Nephron progenitor cell (in vitro differentiated cells): Measurements from ENCODE around the gene KANK3.
A peak's percentile ranks its signal among the peaks of the same experiment; 100 is the strongest.
"Not testable (repeated sequence)": the region's sequence is repeated elsewhere in the genome, so short reads cannot be mapped to it uniquely, and the experiment has no call there.

ENCODE experiments used
- DNase-seq: peaks from one replicate; pipeline ENCODE4 v3.0.0; 2021
- H3K27ac Mint-ChIP-seq: 2 replicates; pipeline ENCODE4 v1.8.0; 2021; ENCODE audit warnings: mild to moderate bottlenecking, moderate library complexity, mixed read lengths
- H3K27me3 Mint-ChIP-seq: 2 replicates; pipeline ENCODE4 v1.8.0; 2021; ENCODE audit warnings: mild to moderate bottlenecking, low read depth, mixed read lengths; ENCODE audit not compliant: poor library complexity
- H3K36me3 Mint-ChIP-seq: 2 replicates; pipeline ENCODE4 v1.8.0; 2021; ENCODE audit warnings: low read depth, mixed read lengths
- H3K4me1 Mint-ChIP-seq: 2 replicates; pipeline ENCODE4 v1.8.0; 2021; ENCODE audit warnings: mixed read lengths
- H3K4me3 Mint-ChIP-seq: 2 replicates; pipeline ENCODE4 v1.8.0; 2021; ENCODE audit warnings: mild to moderate bottlenecking, moderate library complexity, mixed read lengths
- H3K9me3 Mint-ChIP-seq: 2 replicates; pipeline ENCODE4 v1.8.0; 2021; ENCODE audit warnings: mild to moderate bottlenecking, moderate library complexity, mixed read lengths
- CTCF ChIP-seq: fragments of 200-600 bp; sonication (generic); IDR thresholded peaks from 2 replicates; pipeline ENCODE4 v1.5.0; 2021; ENCODE audit warnings: antibody characterized with exemption

KANK3 gene

GRCh38 chr19:8360196-8360595, 17.1 kb upstream of the KANK3 start:
- H3K27me3 Mint-ChIP-seq, result peaks cover 30% of the 10 kb centered on the region
- no peak overlapping the region for H3K4me3 Mint-ChIP-seq
- DNase-seq, result no peak
- H3K36me3 Mint-ChIP-seq, result peaks cover 4% of the 10 kb centered on the region
- peaks cover 12% of the 10 kb centered on the region for H3K9me3 Mint-ChIP-seq
- no peak overlapping the region for H3K27ac Mint-ChIP-seq
- TF ChIP-seq CTCF, result no peak
- peaks cover 24% of the 10 kb centered on the region for H3K4me1 Mint-ChIP-seq

GRCh38 chr19:8358948-8359347, 15.9 kb upstream of the KANK3 start:
- Mint-ChIP-seq H3K4me3 (no peak overlapping the region), H3K27ac (no peak overlapping the region), H3K36me3 (peaks cover 4% of the 10 kb centered on the region), H3K4me1 (peaks cover 24% of the 10 kb centered on the region), H3K27me3 (peaks cover 22% of the 10 kb centered on the region), H3K9me3 (peaks cover 12% of the 10 kb centered on the region)
- no peak for DNase-seq
- no peak for TF ChIP-seq CTCF

- Mint-ChIP-seq H3K9me3 (peaks cover 8% of the 10 kb centered on the region), H3K27ac (no peak overlapping the region), H3K27me3 (peaks cover 16% of the 10 kb centered on the region), H3K4me3 (no peak overlapping the region), H3K4me1 (peaks cover 25% of the 10 kb centered on the region), H3K36me3 (peaks cover 4% of the 10 kb centered on the region)
- no peak for DNase-seq
- TF ChIP-seq CTCF, result no peak
These were observed 14.0 kb upstream of the KANK3 start for GRCh38 chr19:8357007-8357521.

GRCh38 chr19:8355631-8356402, 12.8 kb upstream of the KANK3 start:
- TF ChIP-seq CTCF, result no peak
- H3K4me1 Mint-ChIP-seq, result peaks cover 31% of the 10 kb centered on the region
- H3K9me3 Mint-ChIP-seq, result peaks cover 8% of the 10 kb centered on the region
- no peak overlapping the region for H3K27ac Mint-ChIP-seq
- no peak for DNase-seq
- peaks cover 21% of the 10 kb centered on the region for H3K27me3 Mint-ChIP-seq
- H3K36me3 Mint-ChIP-seq, result peaks cover 4% of the 10 kb centered on the region
- no peak overlapping the region for H3K4me3 Mint-ChIP-seq

GRCh38 chr19:8352845-8353244, 9.8 kb upstream of the KANK3 start:
- H3K4me1 Mint-ChIP-seq, result peaks cover 35% of the 10 kb centered on the region
- not testable (repeated sequence) for H3K27ac Mint-ChIP-seq

GRCh38 chr19:8352134-8352827, 9.2 kb upstream of the KANK3 start:
- Mint-ChIP-seq H3K4me1 (peaks cover 39% of the 10 kb centered on the region), H3K9me3 (peaks cover 8% of the 10 kb centered on the region), H3K27me3 (peaks cover 34% of the 10 kb centered on the region), H3K27ac (peak overlapping the region; percentile 51), H3K4me3 (peak overlapping the region; percentile 68), H3K36me3 (peaks cover 4% of the 10 kb centered on the region)
- no peak for TF ChIP-seq CTCF
- DNase-seq, result no peak

More at GRCh38 chr19:8352845-8353244, 9.8 kb upstream of the KANK3 start:
- not testable (repeated sequence) for DNase-seq, H3K4me3 Mint-ChIP-seq, H3K36me3 Mint-ChIP-seq, H3K9me3 Mint-ChIP-seq
- peaks cover 34% of the 10 kb centered on the region for H3K27me3 Mint-ChIP-seq

GRCh38 chr19:8349629-8350372, 6.7 kb upstream of the KANK3 start:
- H3K4me3 Mint-ChIP-seq, H3K9me3 Mint-ChIP-seq, DNase-seq, H3K27ac Mint-ChIP-seq, H3K36me3 Mint-ChIP-seq: not testable (repeated sequence)
- Mint-ChIP-seq H3K27me3 (peaks cover 45% of the 10 kb centered on the region), H3K4me1 (peaks cover 30% of the 10 kb centered on the region)
